Measurements from ENCODE around the gene RPRM.
"Not testable (repeated sequence)": the region's sequence is repeated elsewhere in the genome, so short reads cannot be mapped to it uniquely, and the experiment has no call there.

RPRM gene

DNA sequence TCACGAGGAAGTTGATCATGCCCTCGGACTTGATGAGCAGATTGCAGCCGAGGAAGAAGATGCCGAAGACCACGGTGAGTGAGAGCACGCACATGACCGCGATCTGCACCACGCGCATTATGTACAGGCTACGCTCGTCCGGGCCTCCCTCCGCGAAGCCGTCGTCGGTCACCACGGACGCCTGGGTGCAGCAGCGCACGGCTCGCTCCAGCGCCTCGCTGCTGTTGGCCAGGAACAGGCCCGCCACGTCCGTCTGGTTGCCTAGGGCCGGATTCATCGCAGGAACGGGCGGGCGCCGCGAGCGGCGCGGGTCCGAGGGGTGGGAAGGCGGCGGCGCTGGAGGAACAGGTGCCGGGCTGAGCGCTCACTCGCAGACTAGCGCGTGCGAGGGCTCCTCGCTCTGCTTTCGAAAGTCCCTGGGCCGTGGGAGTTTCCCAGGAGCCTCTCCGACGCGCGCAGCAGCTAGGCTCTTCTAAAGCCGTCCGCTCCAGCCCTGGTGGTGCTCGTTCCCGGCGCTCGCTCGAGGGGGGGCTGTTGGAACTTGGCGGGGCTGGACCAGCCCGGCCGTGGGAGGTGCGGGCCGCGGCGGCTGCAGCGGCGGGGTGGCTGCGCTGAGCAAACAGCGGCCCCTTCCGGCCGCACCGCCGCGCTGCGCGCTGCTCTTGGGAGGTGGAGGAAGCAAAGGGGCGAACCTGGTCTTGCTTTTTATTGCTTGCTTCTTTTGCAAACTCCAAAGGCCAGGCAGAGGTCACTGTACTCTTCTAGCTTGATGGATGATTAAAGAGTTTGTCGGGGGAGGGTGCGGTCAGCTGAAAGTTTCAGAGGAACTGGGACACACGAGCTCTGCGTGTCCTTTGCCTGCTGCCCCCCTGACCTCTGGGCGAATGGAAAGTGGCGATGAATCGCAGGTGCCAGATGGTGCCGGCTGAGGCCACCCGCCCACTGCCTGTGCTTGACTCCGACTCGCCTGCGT is at the start of gene RPRM:
RPRM (minus strand) TSS at position 474 of the 973 bp plus-strand sequence; CDS start at position 277, 197 bp downstream.
- DNase-seq (ENCODE audit: low read depth in 2 of 2, low spot score in 1 of 2), result peak in 1 of 2 donors; percentile 9

DNA sequence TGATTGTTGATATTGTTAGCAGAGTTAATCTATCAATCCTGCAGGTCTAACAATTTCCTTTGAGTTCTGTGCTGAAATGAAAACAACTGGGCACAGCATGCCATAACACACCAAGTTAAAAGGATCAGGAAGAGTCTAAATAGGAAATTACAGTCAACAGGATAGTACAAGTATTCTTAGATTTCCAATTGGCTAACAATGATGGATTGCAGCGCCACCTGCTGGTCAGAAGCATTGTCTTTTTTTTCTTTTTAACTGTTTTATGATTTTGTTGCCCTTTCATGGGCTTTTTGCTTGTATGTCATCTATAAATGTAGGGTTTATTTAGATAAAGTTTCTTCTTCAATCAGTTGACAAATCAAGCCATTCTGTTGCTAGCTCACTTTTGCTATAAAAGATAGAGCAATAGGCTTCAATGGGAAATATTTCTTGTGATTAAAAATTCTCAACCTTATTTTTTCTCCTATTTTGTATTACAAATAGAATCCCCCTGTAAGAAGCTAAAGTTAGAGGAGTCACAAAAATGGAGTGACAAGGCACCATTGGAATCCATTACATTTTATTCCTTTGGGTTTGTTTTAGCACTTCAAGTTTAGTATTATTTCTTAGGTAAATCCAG is 40.8 kb upstream of the RPRM start:
- DNase-seq (ENCODE audit: low read depth in 2 of 2, low spot score in 1 of 2), result peak; percentile 5 to 36

DNA sequence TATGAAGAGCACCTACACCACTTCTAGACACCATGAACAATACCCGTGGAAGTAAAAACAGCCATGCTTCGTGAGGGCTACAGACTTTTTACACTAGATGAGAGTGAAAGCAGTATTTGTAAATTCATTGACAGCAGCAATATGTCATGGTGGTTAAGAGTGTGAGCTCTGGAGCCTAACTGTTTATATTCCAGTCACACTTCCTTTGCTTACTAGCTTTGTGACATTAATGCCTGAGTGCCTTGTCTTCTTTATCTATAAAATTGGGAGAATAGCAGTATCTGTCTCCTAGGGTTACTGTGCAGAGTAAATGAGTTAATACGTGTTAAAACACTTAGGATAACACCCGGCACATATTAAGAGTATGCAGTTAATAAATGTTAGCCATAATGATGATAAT is 33.8 kb upstream of the RPRM start:
- DNase-seq (ENCODE audit: low read depth in 2 of 2, low spot score in 1 of 2), result no peak

GRCh38 chr2:153510996-153511395 is 32.4 kb upstream of the RPRM start:
- no peak for DNase-seq (ENCODE audit: low read depth in 2 of 2, low spot score in 1 of 2)

DNA sequence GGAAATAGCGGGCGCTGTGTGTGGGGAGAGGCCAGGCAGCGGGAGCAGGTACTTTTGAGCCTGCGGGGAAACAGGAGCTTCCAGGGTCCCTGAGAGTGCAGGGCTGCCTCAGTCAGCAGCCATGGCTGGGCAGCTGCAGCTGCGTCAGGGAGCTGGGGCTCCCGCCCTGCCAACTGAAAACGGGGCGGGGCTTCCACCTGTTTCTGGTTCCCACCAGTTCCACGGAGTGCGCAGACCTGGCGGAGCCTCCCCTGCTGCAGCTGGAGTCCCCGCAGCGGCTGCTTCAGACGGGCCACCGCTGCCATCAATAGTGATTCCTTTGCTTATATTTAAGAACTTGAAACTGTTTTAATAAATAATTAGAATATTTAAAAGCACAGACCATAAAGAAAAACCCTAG is 30.6 kb upstream of the RPRM start:
- DNase-seq (ENCODE audit: low read depth in 2 of 2, low spot score in 1 of 2), result no peak

- DNase-seq (ENCODE audit: low read depth in 2 of 2, low spot score in 1 of 2), result not testable (repeated sequence)
Measured at GRCh38 chr2:153506499-153506898, 27.9 kb upstream of the RPRM start.

GRCh38 chr2:153499439-153499838 is 20.9 kb upstream of the RPRM start:
- DNase-seq (ENCODE audit: low read depth in 2 of 2, low spot score in 1 of 2), result no peak

DNA sequence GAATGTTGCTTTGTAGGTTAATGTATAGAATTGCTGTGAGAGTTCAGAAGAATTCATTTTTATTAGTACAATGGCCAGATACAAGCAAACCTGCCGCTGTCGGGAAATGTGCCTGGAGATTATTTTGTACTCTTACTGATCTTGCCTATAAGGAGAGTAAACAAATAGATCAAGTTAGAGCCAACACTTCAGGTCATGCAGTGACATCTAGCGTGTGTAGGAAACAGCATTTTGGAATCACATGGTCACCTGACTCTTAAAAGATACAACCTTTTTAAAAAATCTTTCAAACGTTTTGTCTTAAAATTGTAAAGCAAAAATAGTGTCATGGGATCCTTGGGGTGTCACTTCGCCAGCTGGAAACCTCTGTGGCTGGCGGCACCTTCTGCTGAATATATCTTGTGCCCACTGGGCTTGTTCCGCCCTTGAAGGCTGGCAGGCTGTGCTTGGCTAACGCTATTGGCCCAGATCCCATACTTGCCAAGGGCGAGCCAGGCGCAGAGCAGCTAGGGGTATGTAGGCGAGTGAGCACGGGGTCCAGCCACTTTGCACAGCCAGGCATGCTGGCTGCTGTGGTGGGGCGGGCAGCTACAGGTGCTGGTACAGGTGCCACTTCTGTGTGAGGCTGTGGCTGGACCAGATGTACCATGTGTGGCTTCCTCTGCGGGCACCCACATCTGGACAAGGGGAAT is 19.5 kb upstream of the RPRM start:
- no peak for DNase-seq (ENCODE audit: low read depth in 2 of 2, low spot score in 1 of 2)

GRCh38 chr2:153495725-153496124 is 17.2 kb upstream of the RPRM start:
- DNase-seq (ENCODE audit: low read depth in 2 of 2, low spot score in 1 of 2), result no peak

DNA sequence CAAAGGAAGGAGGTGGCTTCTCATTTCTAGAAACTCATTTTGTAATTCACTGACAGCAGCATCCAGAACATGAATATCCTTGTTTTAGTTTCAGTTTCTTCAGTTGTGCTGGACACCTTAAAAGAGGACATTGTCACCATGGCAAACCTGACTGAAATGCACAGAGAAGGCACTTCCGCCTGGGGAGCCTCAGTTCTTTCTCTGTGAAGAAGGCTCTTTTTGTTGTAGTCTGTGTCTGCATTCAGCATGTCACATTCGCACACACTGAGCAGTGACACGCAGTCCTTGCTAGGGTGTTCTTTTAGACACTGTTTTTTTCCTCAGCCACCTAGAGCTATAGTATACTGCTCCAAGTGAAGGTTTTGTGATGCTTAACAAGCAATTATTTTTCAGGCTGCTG is 9.5 kb upstream of the RPRM start:
- no peak for DNase-seq (ENCODE audit: low read depth in 2 of 2, low spot score in 1 of 2)

GRCh38 chr2:153487448-153487847 is 8.9 kb upstream of the RPRM start:
- no peak for DNase-seq (ENCODE audit: low read depth in 2 of 2, low spot score in 1 of 2)

- no peak for DNase-seq (ENCODE audit: low read depth in 2 of 2, low spot score in 1 of 2)
Measured at GRCh38 chr2:153479573-153479972, 1.0 kb upstream of the RPRM start.

DNA sequence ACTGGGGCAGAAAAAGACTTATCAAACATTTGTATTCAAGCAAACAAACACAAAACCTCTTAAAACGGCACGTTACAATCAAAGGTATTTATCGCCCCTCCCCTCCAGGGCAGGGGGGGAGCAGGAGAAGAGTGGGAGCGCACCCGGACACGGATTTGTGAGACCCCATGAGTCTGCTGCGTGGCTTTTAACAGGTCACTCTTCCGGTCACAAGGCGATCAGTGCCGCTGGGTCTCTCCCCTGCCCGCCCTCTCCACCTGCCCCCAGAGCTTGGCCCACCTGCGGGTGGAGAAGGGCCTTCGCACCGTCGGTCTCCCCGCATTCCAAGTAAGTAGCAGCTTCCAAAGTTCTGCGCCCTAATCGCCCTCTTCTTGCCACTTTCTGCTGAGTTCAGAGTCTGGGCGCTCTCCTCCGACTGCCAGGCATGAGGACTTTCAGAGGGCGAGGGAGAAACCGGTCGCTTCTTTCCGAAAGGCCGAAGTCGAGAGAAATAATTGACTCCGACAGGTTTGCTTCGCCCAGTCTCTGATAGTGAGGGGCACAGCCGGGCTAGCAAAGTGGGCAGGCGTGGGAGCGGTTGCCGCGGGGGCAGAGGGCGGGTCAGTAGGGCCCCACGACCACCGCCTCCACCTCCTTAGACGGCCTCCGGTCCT is 800 bp downstream of the RPRM start:
- no peak for DNase-seq (ENCODE audit: low read depth in 2 of 2, low spot score in 1 of 2)

- DNase-seq (ENCODE audit: low read depth in 2 of 2, low spot score in 1 of 2), result no peak
Measured at GRCh38 chr2:153476816-153477635, 1.5 kb downstream of the RPRM start.

- no peak for DNase-seq (ENCODE audit: low read depth in 2 of 2, low spot score in 1 of 2)
Measured at GRCh38 chr2:153476491-153476815, 2.1 kb downstream of the RPRM start.

DNA sequence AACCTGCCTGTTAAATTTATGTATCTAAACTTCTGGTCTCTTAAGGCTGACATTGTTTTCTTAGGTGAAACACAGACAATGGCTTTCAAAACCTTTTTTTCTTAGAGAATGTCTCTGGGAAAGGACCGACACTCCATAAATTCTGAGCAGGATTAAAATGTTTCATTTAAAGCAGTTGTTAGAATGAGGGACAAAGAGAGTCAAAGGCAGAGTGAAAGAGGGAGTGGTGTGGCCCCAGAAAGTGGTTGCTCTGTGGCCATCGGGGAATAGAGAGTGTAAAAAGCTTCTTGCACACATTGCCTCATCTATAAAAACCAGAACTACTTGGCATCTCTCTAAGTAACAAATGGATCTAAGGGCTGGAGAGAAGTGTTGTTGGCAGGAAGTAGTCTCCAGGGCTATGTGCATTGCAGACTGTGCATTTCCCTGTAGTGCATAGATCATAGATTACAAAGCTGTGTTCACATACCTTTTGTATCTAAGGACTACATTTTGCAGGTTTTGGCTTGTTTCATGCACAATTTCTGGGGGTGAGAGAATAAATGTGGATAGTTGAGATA is 3.6 kb downstream of the RPRM start:
- DNase-seq (ENCODE audit: low read depth in 2 of 2, low spot score in 1 of 2), result no peak

GRCh38 chr2:153474407-153474806 is 4.2 kb downstream of the RPRM start:
- no peak for DNase-seq (ENCODE audit: low read depth in 2 of 2, low spot score in 1 of 2)

GRCh38 chr2:153470867-153471266 is 7.7 kb downstream of the RPRM start:
- DNase-seq (ENCODE audit: low read depth in 2 of 2, low spot score in 1 of 2), result no peak

DNA sequence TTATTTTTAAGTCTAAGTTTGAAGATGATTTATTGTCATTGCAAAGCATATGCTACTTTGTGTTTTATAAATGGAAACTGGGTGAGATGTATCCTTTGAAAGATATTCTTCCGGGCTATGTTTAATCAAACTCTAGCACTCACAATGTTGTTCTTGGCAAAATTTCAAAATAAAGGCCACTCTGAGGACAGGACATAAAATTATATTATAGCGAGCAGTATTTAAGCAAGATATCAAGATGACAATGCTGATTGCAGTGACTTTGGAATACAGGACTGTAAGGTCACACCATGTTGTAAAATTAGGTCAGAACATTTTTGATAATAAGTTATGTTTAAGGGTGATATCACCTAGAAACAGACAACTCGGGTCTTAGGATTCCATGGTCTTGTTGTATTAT is 14.2 kb downstream of the RPRM start:
- no peak for DNase-seq (ENCODE audit: low read depth in 2 of 2, low spot score in 1 of 2)

GRCh38 chr2:153462338-153462859 is 16.2 kb downstream of the RPRM start:
- no peak for DNase-seq (ENCODE audit: low read depth in 2 of 2, low spot score in 1 of 2)
